HuH-7 (cell line): ENCODE data around the gene SBF2.
"Not testable (repeated sequence)": the region's sequence is repeated elsewhere in the genome, so short reads cannot be mapped to it uniquely, and the experiment has no call there.

Source experiments
- DNase-seq: peaks from one replicate; pipeline ENCODE4 v3.0.0; 2011; ENCODE audit warnings: low spot score

The SBF2 gene

DNA sequence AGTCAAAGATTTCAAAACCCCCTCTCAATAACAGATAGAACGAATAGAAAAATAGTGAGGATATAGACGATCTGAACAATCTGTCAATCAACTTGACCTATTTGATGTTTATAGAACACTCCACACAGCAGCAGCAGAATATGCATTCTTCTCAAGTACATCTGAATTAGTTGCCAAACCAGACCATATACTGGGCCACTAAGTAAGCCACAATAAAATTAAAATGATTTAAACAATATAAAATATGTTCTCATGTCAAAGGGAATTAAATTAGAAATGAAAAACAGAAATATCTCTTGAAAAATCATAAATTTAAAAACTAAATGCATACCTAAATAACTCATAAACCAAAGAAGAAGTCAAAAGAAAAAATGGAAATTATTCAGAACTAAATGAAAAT, 229.2 kb downstream of the SBF2 start:
- DNase-seq = no peak

DNA sequence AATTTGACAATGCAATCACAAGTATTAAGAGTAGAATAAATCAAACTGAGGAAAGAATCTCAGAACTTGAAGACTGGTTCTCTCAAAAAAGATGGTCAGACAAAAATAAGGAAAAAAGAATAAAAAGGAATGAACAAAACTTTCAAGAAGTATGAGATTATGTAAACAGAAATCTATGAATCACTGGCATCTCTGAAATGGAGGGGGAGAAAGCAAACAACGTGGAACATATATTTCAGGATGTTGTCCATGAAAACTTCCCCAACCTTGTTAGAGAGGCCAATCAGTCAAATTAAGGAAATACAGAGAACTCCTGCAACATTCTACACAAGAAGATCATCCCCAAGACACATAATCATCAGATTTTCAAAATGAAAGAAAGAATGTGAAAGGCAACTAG, 235.7 kb downstream of the SBF2 start:
- no peak for DNase-seq

DNA sequence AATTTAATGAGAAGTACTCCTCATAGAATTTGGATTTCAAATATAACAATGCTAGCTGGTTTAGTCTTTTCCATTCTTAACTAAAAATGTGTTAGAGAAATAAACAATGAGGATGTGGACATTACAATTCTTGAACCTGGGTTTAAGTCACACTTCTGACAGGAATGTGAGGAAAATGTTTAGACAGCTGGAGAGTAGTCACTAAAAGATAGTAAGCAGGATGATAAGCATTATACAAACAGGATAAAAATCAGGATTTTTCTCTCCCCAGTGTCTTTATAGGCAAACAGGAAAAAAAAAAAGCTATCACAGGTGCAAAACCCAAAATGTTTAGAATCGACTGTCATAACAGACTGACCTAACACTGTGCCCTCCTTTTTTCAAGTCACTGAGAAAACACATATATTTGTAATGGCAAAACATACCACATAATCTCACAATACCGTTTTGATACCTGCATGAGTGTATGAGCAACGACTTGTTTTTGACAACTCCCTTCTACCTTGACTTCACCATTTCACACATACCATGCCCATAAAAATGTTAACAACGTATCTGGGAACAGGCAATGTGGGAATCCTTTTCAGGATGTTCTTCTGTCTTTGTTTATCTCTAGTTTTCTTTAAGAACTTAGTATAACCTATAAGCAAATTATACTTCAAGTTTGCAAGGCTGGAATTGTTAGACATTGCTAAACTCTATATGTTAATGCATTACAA, 242.0 kb downstream of the SBF2 start:
- no peak for DNase-seq

- no peak for DNase-seq
These were observed 243.5 kb downstream of the SBF2 start for GRCh38 chr11:10050561-10050960.

DNA sequence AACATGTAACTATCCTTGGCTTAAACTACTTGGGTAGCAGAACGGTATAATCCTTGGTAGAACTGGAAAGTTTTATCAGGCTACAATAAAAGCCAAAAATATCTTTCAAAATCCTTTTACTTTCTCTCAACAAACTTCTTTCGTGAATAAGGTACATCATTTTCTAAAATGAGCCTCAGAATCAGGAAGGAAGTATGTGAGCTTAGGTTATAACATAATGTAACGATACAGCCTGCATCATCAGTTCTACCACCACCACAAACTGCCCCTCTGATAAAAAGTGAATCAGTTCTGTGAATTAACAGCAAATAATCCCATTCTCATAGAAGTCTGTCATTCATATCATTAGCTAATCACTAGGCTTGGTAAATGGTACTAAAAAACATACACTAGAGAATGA, 244.3 kb downstream of the SBF2 start:
- no peak for DNase-seq

DNA sequence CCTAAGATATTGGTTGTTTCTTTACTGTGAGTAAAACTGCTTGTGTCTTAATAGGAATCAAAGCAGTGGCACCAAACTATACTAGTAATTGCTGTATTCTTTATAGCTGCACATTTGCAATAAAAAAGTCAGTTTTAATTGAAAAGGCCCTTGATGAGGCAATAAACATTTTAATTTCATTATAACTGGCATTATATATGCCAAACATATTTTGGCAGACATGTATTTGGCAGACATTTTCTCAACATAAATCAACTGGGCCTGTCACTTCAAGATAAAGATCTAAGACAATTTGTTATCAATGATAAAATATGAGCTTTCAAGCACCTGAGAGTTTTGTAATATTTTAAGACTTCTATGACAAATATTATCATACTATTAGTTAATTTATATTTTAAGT, 245.7 kb downstream of the SBF2 start:
- no peak for DNase-seq

- no peak for DNase-seq
These were observed 249.4 kb downstream of the SBF2 start for GRCh38 chr11:10044618-10045017.

DNA sequence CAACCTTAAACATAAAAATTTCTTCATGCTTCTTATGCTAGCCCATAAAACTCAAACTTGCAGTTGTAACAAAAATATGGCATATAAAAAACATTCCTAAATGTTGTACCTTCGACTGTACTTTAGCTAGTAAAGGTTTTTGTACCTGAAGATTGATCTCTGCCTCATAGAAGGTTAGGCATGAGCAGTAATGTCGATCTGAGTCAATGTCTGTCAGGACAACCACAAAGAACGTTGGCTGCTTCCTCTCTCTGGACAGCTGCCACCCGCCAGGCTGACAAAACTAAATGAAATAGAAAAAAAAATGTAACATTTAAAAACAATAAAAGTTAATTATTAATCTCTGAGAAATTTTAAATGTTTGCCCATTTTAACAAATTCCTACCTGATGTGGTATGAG, 251.3 kb downstream of the SBF2 start:
- DNase-seq = no peak

- DNase-seq = no peak
These were observed 252.1 kb downstream of the SBF2 start for GRCh38 chr11:10041748-10042446.

DNA sequence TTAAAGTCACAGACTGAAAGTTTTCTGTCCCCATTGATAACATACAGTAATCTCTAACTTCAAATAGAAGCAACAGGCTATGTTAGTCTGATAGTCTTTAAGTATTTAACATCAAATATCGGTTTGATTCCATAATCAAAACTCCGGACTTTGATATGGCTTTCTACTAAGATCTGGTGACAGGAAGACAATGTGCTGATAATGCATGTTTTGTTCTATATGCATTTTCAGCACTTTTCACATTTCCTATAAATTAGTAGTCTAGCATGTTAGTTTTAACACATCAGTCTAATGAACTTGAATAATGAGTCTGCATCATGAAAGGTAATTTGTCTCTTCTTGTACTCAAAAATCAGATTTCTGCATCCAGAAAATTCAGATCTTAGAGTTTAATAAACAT, 252.7 kb downstream of the SBF2 start:
- no peak for DNase-seq

DNA sequence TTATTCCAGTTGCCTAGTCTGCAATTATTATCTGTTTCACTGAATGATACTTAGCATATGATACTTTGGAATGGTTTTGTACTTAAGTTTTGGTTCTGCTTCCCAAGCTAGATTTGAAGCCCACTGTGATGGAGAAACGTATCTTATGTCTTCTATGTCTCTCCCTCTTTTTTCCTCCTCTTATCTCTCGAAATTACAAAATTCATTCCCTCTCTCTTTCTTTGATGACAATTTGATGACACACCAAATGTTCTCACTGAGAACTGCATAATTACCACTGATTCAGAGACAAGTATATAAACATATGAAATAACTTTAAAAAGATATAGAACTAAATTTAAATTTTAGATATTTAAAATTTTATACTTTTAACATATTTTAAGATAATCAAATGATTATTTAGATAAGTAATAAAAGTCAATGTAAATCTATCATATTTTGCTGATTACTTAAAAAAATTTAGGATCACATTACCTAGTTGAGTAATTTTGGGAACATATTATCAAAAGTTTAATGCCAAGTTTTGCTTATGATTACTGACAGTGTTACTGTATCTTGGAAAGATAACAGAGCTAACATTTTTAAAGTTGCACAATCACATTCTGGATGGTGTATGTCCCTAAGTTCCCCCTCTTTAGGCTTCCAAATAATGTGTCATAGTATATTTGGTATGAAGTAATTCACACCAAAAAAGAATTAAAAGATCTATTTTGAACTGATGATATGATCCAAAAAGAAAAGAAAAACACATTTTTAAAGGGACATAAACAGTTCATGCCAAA, 255.3 kb downstream of the SBF2 start:
- no peak for DNase-seq

- not testable (repeated sequence) for DNase-seq
These were observed 258.1 kb downstream of the SBF2 start for GRCh38 chr11:10035932-10036331.

DNA sequence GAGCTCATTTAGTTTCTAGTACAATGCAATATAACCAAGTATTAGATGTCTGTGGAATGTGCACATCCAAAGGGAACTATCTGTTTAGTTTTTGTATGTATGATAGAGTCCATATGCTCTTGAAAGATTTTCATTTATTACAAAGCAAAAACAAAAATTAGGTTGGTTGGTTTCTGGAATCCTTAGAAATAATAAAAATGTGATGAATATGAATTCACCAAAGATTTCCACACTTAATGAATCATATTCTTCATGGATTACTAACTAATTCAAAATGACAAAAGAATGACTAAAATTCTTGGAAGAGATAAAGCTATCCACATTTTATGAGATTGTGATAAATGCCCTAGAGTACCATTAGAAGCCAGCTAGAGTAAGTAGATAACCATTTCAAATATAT, 261.1 kb downstream of the SBF2 start:
- no peak for DNase-seq

- no peak for DNase-seq
These were observed 263.9 kb downstream of the SBF2 start for GRCh38 chr11:10030122-10030490.

- no peak for DNase-seq
These were observed 264.5 kb downstream of the SBF2 start for GRCh38 chr11:10029386-10030121.

GRCh38 chr11:10026514-10026913, 267.5 kb downstream of the SBF2 start:
- DNase-seq = no peak

- DNase-seq = no peak
These were observed 270.8 kb downstream of the SBF2 start for GRCh38 chr11:10023212-10023611.

- no peak for DNase-seq
These were observed 271.3 kb downstream of the SBF2 start for GRCh38 chr11:10022764-10023163.

- DNase-seq = peak; percentile 28
These were observed 272.5 kb downstream of the SBF2 start for GRCh38 chr11:10021563-10021962.

DNA sequence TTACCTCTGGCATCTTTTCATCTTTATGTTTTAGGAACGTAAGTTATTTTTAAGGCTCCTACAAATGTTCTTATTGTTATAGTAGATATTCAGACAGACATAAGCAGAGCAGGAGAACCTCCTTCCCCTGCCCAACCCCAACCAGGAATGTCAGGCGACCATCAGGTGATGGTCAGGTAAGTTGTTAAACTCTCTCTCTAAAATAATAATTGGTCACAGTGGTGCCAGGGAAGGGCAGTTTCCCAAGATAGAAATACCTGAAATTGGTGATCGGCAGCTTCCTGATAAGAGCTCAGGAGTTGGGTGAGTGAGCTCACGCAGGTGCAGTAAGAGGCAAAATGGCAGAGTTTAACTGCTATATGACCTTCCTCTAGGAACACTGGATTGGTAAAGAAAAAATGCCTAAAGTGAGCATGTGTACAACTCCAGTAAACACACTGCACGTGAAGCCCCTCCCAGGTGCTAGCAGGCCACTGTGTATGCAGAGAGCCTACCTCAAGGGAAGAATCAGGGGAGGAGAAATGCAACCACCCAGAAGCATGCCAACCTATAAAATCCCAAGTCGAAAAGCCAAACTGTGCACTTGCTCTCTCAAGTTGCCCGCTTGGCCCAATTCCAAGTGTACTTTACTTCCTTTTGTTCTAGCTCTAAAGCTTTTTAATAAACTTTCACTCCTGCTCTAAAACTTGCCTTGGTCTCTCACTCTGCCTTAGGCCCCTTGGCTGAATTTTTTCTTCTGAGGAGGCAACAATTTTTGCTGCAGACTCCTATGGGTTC, 273.9 kb downstream of the SBF2 start:
- no peak for DNase-seq

DNA sequence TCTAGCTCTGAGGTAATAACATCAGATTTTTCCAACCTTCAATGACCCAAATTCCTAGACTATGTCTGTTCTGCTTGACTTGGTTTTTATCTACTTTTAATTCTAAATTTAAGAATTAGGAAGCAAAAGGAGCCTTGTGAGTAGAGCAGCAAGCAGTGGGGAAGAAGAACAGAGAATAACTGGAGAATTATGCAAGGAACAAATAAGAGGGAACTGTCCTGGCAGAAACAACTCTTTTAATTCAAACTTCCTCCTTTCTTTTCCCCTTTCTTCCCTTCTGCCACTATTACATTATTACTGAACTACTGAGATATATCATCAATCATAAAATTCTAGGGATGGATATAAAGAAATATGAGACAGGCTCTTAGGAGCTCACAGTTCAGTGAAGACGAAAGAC, 276.1 kb downstream of the SBF2 start:
- DNase-seq = no peak

GRCh38 chr11:10017050-10017449, 277.0 kb downstream of the SBF2 start:
- DNase-seq = no peak
